Measurements from ENCODE around the gene SYT11. TPM values are rescaled to one million over a fixed set of nuclear protein-coding genes. Genes with fewer than 3 reads are reported as not detected.

SYT11 gene
- total RNA-seq, 1 experiment from 2014 or later, result 1.0 TPM

DNA sequence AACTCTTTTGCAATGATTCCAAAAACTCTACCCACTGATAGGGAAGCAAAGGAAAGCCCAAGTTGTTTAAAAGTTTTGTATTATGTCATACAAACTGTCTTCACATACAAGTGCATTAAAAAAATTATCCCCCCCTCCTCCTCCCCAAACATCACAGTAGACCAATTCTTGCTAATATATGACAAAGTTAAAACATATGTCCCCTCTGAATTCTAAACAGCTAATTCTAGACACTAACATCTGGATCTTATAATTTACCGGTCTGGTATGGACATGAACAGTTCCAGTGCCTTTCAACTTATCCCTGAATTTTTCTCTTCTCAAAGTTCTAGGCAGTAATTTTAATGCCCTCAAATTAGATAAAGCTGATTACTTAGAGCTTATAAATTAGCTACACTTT lies 38.4 kb downstream of the SYT11 start:
- CTCF ChIA-PET, result interaction anchor here (0.8 kb wide), 1 partner anchor 20 kb away, joined by 5 read pairs; no protein-coding TSS in a partner anchor
- TF ChIP-seq, protein P1, sequence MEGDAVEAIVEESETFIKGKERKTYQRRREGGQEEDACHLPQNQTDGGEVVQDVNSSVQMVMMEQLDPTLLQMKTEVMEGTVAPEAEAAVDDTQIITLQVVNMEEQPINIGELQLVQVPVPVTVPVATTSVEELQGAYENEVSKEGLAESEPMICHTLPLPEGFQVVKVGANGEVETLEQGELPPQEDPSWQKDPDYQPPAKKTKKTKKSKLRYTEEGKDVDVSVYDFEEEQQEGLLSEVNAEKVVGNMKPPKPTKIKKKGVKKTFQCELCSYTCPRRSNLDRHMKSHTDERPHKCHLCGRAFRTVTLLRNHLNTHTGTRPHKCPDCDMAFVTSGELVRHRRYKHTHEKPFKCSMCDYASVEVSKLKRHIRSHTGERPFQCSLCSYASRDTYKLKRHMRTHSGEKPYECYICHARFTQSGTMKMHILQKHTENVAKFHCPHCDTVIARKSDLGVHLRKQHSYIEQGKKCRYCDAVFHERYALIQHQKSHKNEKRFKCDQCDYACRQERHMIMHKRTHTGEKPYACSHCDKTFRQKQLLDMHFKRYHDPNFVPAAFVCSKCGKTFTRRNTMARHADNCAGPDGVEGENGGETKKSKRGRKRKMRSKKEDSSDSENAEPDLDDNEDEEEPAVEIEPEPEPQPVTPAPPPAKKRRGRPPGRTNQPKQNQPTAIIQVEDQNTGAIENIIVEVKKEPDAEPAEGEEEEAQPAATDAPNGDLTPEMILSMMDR (IDR thresholded peaks at IDR 0.05; ENCODE audit: unreplicated experiment), result no peak
- no peak overlapping the region for H3K27ac Mint-ChIP-seq (ENCODE audit: unreplicated experiment)

DNA sequence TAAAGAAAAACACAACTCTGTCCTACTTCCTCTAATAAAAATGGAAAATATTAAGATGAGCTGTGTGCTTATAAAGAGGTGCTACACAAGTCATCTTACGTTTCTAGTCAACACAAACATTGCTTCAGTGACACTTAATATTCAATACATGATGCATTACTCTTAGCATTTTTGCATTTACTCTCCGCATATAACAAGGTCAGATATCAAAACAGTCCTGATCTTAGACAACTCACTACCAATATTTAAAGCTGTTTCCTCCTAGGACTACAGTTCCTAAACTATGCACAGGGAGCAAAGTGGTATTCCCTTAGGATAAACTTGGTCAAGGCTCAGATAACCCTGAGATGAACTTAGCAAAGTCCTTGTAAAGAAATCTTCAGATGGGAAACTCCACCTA lies 39.5 kb downstream of the SYT11 start:
- BruUV-seq (replicated peaks), result no TSS peak
- TF ChIP-seq, protein P1 (IDR thresholded peaks at IDR 0.05; ENCODE audit: unreplicated experiment), result no peak
- H3K27ac Mint-ChIP-seq (ENCODE audit: unreplicated experiment), result no peak overlapping the region
- H3K36me3 Mint-ChIP-seq (ENCODE audit: insufficient read depth, unreplicated experiment), result peaks cover 56% of the 10 kb centered on the region
- no peak for DNase-seq
- CTCF ChIA-PET, result interaction anchor here (0.6 kb wide), 1 partner anchor 41 kb away, joined by 7 read pairs; no protein-coding TSS in a partner anchor
- H3K27me3 Mint-ChIP-seq (ENCODE audit: unreplicated experiment), result no peaks in the 10 kb centered on the region
- intact Hi-C loops (cut with micrococcal nuclease; ENCODE audit: unreplicated experiment), result no loop called here
- no peaks in the 10 kb centered on the region for H3K9me3 Mint-ChIP-seq (ENCODE audit: low read depth, unreplicated experiment)
- H3K4me3 Mint-ChIP-seq (ENCODE audit: low read depth, unreplicated experiment), result no peak overlapping the region
- H3K4me1 Mint-ChIP-seq (ENCODE audit: low read depth, unreplicated experiment), result peaks cover under 1% of the 10 kb centered on the region

More for the DNA sequence above, 38.4 kb downstream of the SYT11 start:
- Mint-ChIP-seq H3K36me3 (ENCODE audit: insufficient read depth, unreplicated experiment) (peaks cover 55% of the 10 kb centered on the region), H3K27me3 (ENCODE audit: unreplicated experiment) (no peaks in the 10 kb centered on the region), H3K4me3 (ENCODE audit: low read depth, unreplicated experiment) (no peak overlapping the region), H3K9me3 (ENCODE audit: low read depth, unreplicated experiment) (no peaks in the 10 kb centered on the region), H3K4me1 (ENCODE audit: low read depth, unreplicated experiment) (peaks cover 11% of the 10 kb centered on the region)
- DNase-seq, result no peak
- BruUV-seq (replicated peaks), result no TSS peak
- intact Hi-C loops (cut with micrococcal nuclease; ENCODE audit: unreplicated experiment), result no loop called here

DNA sequence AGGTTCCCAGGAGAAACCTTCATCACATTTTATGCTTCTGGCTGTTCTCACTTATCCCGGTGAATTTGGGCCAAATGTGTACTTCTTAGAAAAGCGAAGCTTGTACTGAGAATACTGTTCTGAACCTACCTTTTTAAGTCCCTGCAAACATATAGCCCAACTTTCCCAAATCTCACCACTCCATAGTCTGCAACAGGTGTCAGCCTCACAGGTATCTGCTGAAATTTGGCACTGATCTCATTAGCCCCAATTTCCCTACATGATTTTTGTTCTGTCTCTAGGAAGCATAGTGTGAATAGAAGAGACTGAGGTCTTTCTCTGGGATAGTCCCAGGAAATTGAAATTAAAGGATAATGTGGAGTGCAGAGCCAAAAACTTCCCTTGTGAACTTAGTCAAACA lies 40.3 kb downstream of the SYT11 start:
- TSS peak; percentile 4 for BruUV-seq (replicated peaks)
- H3K9me3 Mint-ChIP-seq (ENCODE audit: low read depth, unreplicated experiment), result no peaks in the 10 kb centered on the region
- TF ChIP-seq, protein P1 (IDR thresholded peaks at IDR 0.05; ENCODE audit: unreplicated experiment), result no peak
- H3K27ac Mint-ChIP-seq (ENCODE audit: unreplicated experiment), result no peak overlapping the region
- no peaks in the 10 kb centered on the region for H3K27me3 Mint-ChIP-seq (ENCODE audit: unreplicated experiment)
- intact Hi-C loops (cut with micrococcal nuclease; ENCODE audit: unreplicated experiment), result no loop called here
- CTCF ChIA-PET, result no interaction called here
- DNase-seq, result no peak
- H3K4me3 Mint-ChIP-seq (ENCODE audit: low read depth, unreplicated experiment), result no peak overlapping the region
- H3K36me3 Mint-ChIP-seq (ENCODE audit: insufficient read depth, unreplicated experiment), result peaks cover 61% of the 10 kb centered on the region
- H3K4me1 Mint-ChIP-seq (ENCODE audit: low read depth, unreplicated experiment), result no peaks in the 10 kb centered on the region

DNA sequence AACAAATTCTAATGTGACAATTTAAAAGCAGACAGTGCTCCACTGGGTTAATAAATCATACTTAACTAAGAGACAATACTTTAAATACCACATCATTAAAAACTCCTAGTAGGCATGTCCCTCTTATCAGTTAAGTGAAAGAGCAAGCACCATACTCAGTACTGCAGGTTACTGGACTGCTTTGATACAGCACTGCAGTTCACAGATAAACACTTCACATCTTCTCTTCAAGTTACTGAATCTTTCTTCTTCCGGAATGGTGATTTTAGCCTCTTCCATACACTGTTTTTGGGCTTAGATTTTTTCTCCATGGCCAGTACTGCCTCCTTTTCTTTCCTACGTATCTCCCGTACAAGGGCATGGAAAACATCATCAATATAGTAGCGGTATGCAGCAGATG lies 40.8 kb downstream of the SYT11 start:
- H3K9me3 Mint-ChIP-seq (ENCODE audit: low read depth, unreplicated experiment), result no peaks in the 10 kb centered on the region
- peaks cover 62% of the 10 kb centered on the region for H3K36me3 Mint-ChIP-seq (ENCODE audit: insufficient read depth, unreplicated experiment)
- TF ChIP-seq, protein P1 (IDR thresholded peaks at IDR 0.05; ENCODE audit: unreplicated experiment), result no peak
- no peaks in the 10 kb centered on the region for H3K4me1 Mint-ChIP-seq (ENCODE audit: low read depth, unreplicated experiment)
- no peak overlapping the region for H3K27ac Mint-ChIP-seq (ENCODE audit: unreplicated experiment)
- no peak overlapping the region for H3K4me3 Mint-ChIP-seq (ENCODE audit: low read depth, unreplicated experiment)
- H3K27me3 Mint-ChIP-seq (ENCODE audit: unreplicated experiment), result no peaks in the 10 kb centered on the region
- no TSS peak for BruUV-seq (replicated peaks)
- intact Hi-C loops (cut with micrococcal nuclease; ENCODE audit: unreplicated experiment), result no loop called here
- no peak for DNase-seq
- CTCF ChIA-PET, result no interaction called here

All from Calu3 (cell line).